ENCODE measurements around the gene TSKS. TPM values are rescaled to one million over a fixed set of nuclear protein-coding genes. Genes with fewer than 3 reads are reported as not detected.

The TSKS gene
- total RNA-seq, 1 donor from 2014 or later = not detected

DNA sequence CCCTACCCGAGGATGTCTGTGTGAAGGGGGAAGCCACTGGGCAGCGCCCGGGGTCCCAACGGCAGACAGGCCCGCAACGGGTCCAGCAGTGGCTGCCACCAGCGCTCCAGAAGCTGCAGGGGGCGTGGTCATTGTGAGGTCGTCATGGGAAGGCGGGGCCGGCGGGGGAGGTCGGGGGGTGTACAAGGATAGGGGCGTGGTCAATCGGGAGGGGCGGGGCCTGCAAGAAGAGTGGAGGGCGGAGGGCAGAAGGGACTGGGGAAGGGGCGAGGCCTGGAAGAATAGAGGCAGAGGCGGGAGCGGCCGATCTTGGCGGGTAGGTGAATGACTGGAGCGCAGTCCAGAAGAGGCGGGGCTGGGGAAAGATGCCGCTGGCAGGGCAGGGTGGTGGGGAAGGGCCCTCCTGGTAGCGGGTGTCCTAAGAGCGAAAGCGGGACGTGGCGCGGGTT is 45.6 kb upstream of the TSKS start:
- Mint-ChIP-seq H3K27me3 (ENCODE audit: low read depth) (no peaks in the 10 kb centered on the region), H3K4me3 (peak overlapping the region; percentile 82), H3K4me1 (peaks cover 20% of the 10 kb centered on the region), H3K27ac (peak overlapping the region; percentile 73), H3K9me3 (no peaks in the 10 kb centered on the region), H3K36me3 (peaks cover 10% of the 10 kb centered on the region)
- TF ChIP-seq, protein P1, sequence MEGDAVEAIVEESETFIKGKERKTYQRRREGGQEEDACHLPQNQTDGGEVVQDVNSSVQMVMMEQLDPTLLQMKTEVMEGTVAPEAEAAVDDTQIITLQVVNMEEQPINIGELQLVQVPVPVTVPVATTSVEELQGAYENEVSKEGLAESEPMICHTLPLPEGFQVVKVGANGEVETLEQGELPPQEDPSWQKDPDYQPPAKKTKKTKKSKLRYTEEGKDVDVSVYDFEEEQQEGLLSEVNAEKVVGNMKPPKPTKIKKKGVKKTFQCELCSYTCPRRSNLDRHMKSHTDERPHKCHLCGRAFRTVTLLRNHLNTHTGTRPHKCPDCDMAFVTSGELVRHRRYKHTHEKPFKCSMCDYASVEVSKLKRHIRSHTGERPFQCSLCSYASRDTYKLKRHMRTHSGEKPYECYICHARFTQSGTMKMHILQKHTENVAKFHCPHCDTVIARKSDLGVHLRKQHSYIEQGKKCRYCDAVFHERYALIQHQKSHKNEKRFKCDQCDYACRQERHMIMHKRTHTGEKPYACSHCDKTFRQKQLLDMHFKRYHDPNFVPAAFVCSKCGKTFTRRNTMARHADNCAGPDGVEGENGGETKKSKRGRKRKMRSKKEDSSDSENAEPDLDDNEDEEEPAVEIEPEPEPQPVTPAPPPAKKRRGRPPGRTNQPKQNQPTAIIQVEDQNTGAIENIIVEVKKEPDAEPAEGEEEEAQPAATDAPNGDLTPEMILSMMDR (IDR thresholded peaks at IDR 0.05; ENCODE audit: unreplicated experiment) = no peak
- peak; percentile 88 to 92 for DNase-seq (ENCODE audit: low spot score in 2 of 2, unreplicated experiment in 2 of 2)

DNA sequence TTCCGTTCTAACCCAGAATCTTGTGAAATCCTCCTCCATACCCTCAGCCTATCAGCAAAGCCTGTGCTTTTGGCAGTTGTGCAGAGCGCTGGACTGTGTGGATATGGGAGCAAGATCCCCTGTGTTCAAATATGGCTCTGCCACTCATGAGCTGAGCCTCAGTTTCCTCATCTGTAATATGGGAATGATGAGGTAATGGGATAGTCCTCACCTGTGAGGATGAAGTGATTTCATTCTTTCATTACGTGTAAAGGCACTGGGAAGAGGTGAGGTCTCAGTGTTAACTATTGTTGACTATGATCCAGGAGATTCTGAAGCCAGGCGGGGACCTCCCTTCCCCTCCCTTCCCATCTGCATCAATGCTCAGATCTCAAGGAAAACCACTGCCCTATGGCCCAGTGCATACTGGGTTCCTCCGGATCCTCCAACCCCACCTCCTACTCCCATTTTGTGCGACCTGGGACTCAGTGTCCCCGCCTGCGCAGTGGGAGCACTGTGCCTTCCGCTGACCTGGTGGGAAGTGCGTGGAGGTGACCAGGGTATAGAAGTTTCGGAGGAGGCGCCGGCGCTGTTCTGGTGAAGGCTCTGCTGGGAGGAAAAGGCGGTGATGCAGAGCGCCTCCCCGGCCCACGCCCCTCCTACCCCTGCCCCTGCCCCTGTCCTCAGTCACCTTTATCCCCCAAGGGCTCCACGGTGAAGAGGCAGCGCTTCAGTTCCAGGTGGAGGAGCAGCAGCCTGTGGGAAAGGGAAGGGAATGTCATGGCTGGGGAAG is 45.0 kb upstream of the TSKS start:
- H3K4me3 Mint-ChIP-seq = peak overlapping the region; percentile 82
- H3K27ac Mint-ChIP-seq = peak overlapping the region; percentile 53

DNA sequence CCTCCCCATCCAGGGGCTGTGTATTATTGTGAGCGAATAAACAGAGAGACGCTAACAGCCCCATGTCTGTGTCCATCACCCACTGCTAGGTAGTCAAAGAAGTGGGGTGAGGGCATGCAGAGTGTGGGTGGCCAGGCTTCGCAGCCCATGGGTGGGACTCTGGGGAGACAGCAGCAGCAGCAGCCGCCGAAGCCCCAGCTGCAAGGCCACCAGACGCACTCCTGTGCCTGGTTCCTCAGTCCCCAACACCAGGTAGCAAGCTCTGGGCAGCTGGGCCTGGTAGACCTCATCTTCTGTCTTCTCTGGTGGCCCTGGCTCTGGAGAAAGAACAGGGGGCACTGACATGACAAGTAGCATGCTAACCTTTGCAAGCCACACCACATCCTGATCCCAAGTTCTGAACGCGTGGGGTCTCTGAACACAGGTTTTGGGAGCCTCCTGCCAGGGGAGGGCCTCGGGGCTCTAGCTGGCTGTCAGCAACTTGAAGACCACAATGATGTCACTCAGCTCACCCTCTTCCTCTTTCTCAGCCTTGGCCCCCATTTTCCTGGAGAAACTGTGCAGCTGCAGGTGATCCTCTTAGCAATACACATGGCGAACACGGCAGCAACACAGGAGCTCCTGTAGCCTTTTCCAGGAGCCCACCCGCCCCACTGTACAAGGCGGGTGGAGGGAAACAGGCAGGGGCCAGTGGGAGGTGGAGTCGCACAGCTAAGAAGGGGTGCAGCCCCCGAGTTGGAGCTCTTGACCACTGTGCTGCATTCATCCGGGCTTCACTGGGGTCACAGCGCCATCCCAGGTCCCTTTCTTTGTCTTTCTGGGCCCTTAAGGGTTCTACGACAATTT is 44.2 kb upstream of the TSKS start:
- no peak for DNase-seq (ENCODE audit: low spot score in 2 of 2, unreplicated experiment in 2 of 2)
- TF ChIP-seq, protein P1 (IDR thresholded peaks at IDR 0.05; ENCODE audit: unreplicated experiment) = no peak
- Mint-ChIP-seq H3K27ac (peak overlapping the region; percentile 53), H3K27me3 (ENCODE audit: low read depth) (no peaks in the 10 kb centered on the region), H3K9me3 (no peaks in the 10 kb centered on the region), H3K4me1 (peaks cover 14% of the 10 kb centered on the region), H3K36me3 (peaks cover 15% of the 10 kb centered on the region), H3K4me3 (peak overlapping the region; percentile 58)

More for the DNA sequence above, 45.0 kb upstream of the TSKS start:
- DNase-seq (ENCODE audit: low spot score in 2 of 2, unreplicated experiment in 2 of 2) = no peak
- H3K9me3 Mint-ChIP-seq = no peaks in the 10 kb centered on the region
- TF ChIP-seq, protein P1 (IDR thresholded peaks at IDR 0.05; ENCODE audit: unreplicated experiment) = no peak
- no peaks in the 10 kb centered on the region for H3K27me3 Mint-ChIP-seq (ENCODE audit: low read depth)
- H3K4me1 Mint-ChIP-seq = peaks cover 20% of the 10 kb centered on the region
- peaks cover 15% of the 10 kb centered on the region for H3K36me3 Mint-ChIP-seq

DNA sequence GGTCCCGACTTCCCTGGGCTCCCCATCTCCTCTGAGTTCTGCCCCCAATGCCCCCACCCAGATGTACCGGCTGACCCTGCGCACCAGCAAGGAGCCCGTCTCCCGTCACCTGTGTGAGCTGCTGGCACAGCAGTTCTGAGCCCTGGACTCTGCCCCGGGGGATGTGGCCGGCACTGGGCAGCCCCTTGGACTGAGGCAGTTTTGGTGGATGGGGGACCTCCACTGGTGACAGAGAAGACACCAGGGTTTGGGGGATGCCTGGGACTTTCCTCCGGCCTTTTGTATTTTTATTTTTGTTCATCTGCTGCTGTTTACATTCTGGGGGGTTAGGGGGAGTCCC is 43.5 kb upstream of the TSKS start:
- Mint-ChIP-seq H3K9me3 (no peaks in the 10 kb centered on the region), H3K27me3 (ENCODE audit: low read depth) (no peaks in the 10 kb centered on the region), H3K27ac (peak overlapping the region; percentile 28), H3K4me1 (peaks cover 14% of the 10 kb centered on the region), H3K4me3 (no peak overlapping the region), H3K36me3 (peaks cover 17% of the 10 kb centered on the region)
- no peak for DNase-seq (ENCODE audit: low spot score in 2 of 2, unreplicated experiment in 2 of 2)
- TF ChIP-seq, protein P1 (IDR thresholded peaks at IDR 0.05; ENCODE audit: unreplicated experiment) = no peak

DNA sequence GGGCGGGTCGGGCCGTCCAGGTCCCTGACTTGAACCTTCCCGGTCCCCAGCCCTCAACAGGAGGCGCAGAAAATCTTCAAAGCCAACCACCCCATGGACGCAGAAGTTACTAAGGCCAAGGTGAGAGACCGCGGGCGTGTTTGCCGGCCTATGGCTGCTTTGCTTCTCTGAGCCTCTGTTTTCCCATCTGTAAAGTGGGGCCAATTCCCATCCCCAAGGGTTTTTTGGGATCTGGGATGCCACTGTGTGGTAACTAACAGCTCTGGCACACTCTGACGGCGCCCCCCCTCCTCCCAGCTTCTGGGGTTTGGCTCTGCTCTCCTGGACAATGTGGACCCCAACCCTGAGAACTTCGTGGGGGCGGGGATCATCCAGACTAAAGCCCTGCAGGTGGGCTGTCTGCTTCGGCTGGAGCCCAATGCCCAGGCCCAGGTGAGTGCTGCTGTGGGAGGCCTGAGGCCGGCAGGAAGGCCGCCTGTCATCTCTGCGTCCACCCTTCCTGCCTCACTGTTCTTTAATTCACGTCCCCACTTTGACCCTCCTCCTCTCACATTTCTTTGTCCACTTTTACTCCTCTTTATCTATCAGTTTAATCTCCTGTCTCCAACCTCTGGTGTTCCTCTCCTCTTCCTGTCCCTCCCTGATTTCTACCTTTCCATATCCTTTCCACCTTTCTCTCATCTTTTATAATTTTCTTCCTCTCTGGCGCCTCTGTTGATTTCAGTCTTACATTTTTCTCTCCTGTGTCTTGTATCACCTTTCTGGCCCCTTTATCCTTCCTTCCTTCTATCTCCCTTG is 42.9 kb upstream of the TSKS start:
- Mint-ChIP-seq H3K27me3 (ENCODE audit: low read depth) (no peaks in the 10 kb centered on the region), H3K27ac (peak overlapping the region; percentile 28), H3K4me3 (no peak overlapping the region), H3K4me1 (peaks cover 14% of the 10 kb centered on the region), H3K9me3 (no peaks in the 10 kb centered on the region), H3K36me3 (peaks cover 19% of the 10 kb centered on the region)
- TF ChIP-seq, protein P1 (IDR thresholded peaks at IDR 0.05; ENCODE audit: unreplicated experiment) = no peak
- DNase-seq (ENCODE audit: low spot score in 2 of 2, unreplicated experiment in 2 of 2) = no peak

Measured in mesothelial cell of epicardium (in vitro differentiated cells).